H9 (cell line): Measurements from ENCODE around the gene NKG7. TPM values are rescaled to one million over a fixed set of nuclear protein-coding genes. Genes with fewer than 3 reads are reported as not detected.

ENCODE experiments used
- DNase-seq: peaks from one replicate; pipeline ENCODE4 v3.0.0-alpha.2; 2017
- H2AFZ ChIP-seq: one replicate; pipeline ENCODE4 v1.6.1; 2013; ENCODE audit warnings: mild to moderate bottlenecking, low read length, control low read depth, moderate library complexity
- H2AK5ac ChIP-seq: 2 replicates; pipeline ENCODE4 v1.6.1; 2013; ENCODE audit warnings: low read length, control low read depth, mixed read lengths; ENCODE audit not compliant: insufficient read length
- H2BK120ac ChIP-seq: one replicate; pipeline ENCODE4 v1.6.1; 2013; ENCODE audit warnings: low read depth, mild to moderate bottlenecking, low read length, control low read depth, inconsistent platforms; ENCODE audit not compliant: poor library complexity, severe bottlenecking
- H2BK12ac ChIP-seq: 2 replicates; pipeline ENCODE4 v1.6.1; 2013; ENCODE audit warnings: low read length, control low read depth, mixed read lengths, low read depth; ENCODE audit not compliant: insufficient read length
- H2BK15ac ChIP-seq: 2 replicates; pipeline ENCODE4 v1.6.1; 2013; ENCODE audit warnings: low read depth, low read length, control low read depth
- H2BK20ac ChIP-seq: one replicate; pipeline ENCODE4 v1.6.1; 2013; ENCODE audit warnings: low read depth, mild to moderate bottlenecking, low read length, control low read depth, inconsistent platforms; ENCODE audit not compliant: poor library complexity, severe bottlenecking
- H2BK5ac ChIP-seq: 2 replicates; pipeline ENCODE4 v1.6.1; 2013; ENCODE audit warnings: low read length, control low read depth, mixed read lengths; ENCODE audit not compliant: insufficient read length
- H3K14ac ChIP-seq: 2 replicates; pipeline ENCODE4 v1.6.1; 2013; ENCODE audit warnings: low read length, control low read depth; ENCODE audit not compliant: insufficient read depth
- H3K18ac ChIP-seq: 2 replicates; pipeline ENCODE4 v1.6.1; 2013; ENCODE audit warnings: low read depth, mild to moderate bottlenecking, mixed read lengths, low read length, control low read depth; ENCODE audit not compliant: insufficient read length
- H3K23ac ChIP-seq: 2 replicates; pipeline ENCODE4 v1.6.1; 2013; ENCODE audit warnings: low read length, control low read depth, mixed read lengths, low read depth; ENCODE audit not compliant: insufficient read length
- H3K23me2 ChIP-seq: 2 replicates; pipeline ENCODE4 v1.6.1; 2013; ENCODE audit warnings: low read depth, mild to moderate bottlenecking, mixed read lengths, low read length, control low read depth; ENCODE audit not compliant: insufficient read length, poor library complexity, severe bottlenecking
- H3K27ac ChIP-seq: 2 replicates; pipeline ENCODE4 v1.5.1; 2013; ENCODE audit warnings: low read length, control low read depth, mixed read lengths, low read depth; ENCODE audit not compliant: insufficient read length
- H3K27me3 ChIP-seq: 2 replicates; pipeline ENCODE4 v1.6.1; 2013; ENCODE audit warnings: low read length, control low read depth, inconsistent platforms; ENCODE audit not compliant: insufficient read depth
- H3K4ac ChIP-seq: 2 replicates; pipeline ENCODE4 v1.6.1; 2013; ENCODE audit warnings: low read depth, mild to moderate bottlenecking, control low read depth, inconsistent platforms, low read length, moderate library complexity
- H3K4me1 ChIP-seq: 2 replicates; pipeline ENCODE4 v1.6.1; 2013; ENCODE audit warnings: low read length, control low read depth, inconsistent platforms; ENCODE audit not compliant: insufficient read depth
- H3K4me2 ChIP-seq: 2 replicates; pipeline ENCODE4 v1.6.1; 2013; ENCODE audit warnings: low read length, control low read depth, mixed read lengths; ENCODE audit not compliant: insufficient read length, insufficient read depth
- H3K56ac ChIP-seq: 2 replicates; pipeline ENCODE4 v1.6.1; 2013; ENCODE audit warnings: low read depth, mild to moderate bottlenecking, mixed read lengths, low read length, control low read depth; ENCODE audit not compliant: insufficient read length
- H3K79me1 ChIP-seq: 2 replicates; pipeline ENCODE4 v1.6.1; 2013; ENCODE audit warnings: low read depth, mild to moderate bottlenecking, moderate library complexity, low read length, control low read depth, inconsistent platforms; ENCODE audit not compliant: insufficient read depth, poor library complexity, severe bottlenecking
- H3K79me2 ChIP-seq: 2 replicates; pipeline ENCODE4 v1.6.1; 2013; ENCODE audit warnings: low read length, control low read depth, inconsistent platforms; ENCODE audit not compliant: insufficient read depth
- H3K9ac ChIP-seq: 2 replicates; pipeline ENCODE4 v1.6.1; 2013; ENCODE audit warnings: low read length, control low read depth, mixed read lengths; ENCODE audit not compliant: insufficient read length; ENCODE audit errors: extremely low read depth
- H3K9me3 ChIP-seq: one replicate; pipeline ENCODE4 v1.6.1; 2013; ENCODE audit warnings: low read depth, low read length, inconsistent platforms; ENCODE audit not compliant: control insufficient read depth
- H3T11ph ChIP-seq: one replicate; pipeline ENCODE4 v1.6.1; 2013; ENCODE audit warnings: mild to moderate bottlenecking, low read length, control low read depth, inconsistent platforms
- H4K20me1 ChIP-seq: one replicate; pipeline ENCODE4 v1.6.1; 2013; ENCODE audit not compliant: control insufficient read depth, insufficient read length, insufficient read depth
- H4K5ac ChIP-seq: 2 replicates; pipeline ENCODE4 v1.6.1; 2013; ENCODE audit warnings: low read depth, mild to moderate bottlenecking, mixed read lengths, low read length, control low read depth; ENCODE audit not compliant: insufficient read length
- H4K8ac ChIP-seq: replicated peaks from 2 replicates; pipeline ENCODE4 v1.6.1; 2013; ENCODE audit warnings: low read length, control low read depth, mixed read lengths, low read depth; ENCODE audit not compliant: insufficient read length
- H4K91ac ChIP-seq: 2 replicates; pipeline ENCODE4 v1.6.1; 2013; ENCODE audit warnings: low read depth, mild to moderate bottlenecking, moderate library complexity, mixed read lengths, low read length, control low read depth; ENCODE audit not compliant: insufficient read length
- H3K27ac Mint-ChIP-seq, 3 experiments: 2 replicates in 2 of 3; 3 replicates in 1 of 3; pipeline ENCODE4 v1.8.0; 2020 to 2021; ENCODE audit warnings: mixed read lengths in 3 of 3, mild to moderate bottlenecking in 1 of 3, moderate library complexity in 1 of 3
- H3K27me3 Mint-ChIP-seq: 2 replicates; pipeline ENCODE4 v1.8.0; 2021; ENCODE audit warnings: low read depth, mild to moderate bottlenecking, moderate library complexity, mixed read lengths
- H3K36me3 Mint-ChIP-seq, 3 experiments: 2 replicates in 2 of 3; 3 replicates in 1 of 3; pipeline ENCODE4 v1.8.0; 2020 to 2021; ENCODE audit warnings: low read depth in 3 of 3, mixed read lengths in 3 of 3; ENCODE audit not compliant: insufficient read depth in 1 of 3
- H3K4me1 Mint-ChIP-seq, 2 experiments: 2 replicates each; pipeline ENCODE4 v1.8.0; 2020; ENCODE audit warnings: mixed read lengths in 2 of 2
- H3K4me3 Mint-ChIP-seq, 2 experiments: 2 replicates in 1 of 2; 3 replicates in 1 of 2; pipeline ENCODE4 v1.8.0; 2020 to 2021; ENCODE audit warnings: mild to moderate bottlenecking in 2 of 2, mixed read lengths in 2 of 2, moderate library complexity in 1 of 2
- H3K9me3 Mint-ChIP-seq, 2 experiments: 2 replicates in 1 of 2; 3 replicates in 1 of 2; pipeline ENCODE4 v1.8.0; 2020; ENCODE audit warnings: mild to moderate bottlenecking in 2 of 2, mixed read lengths in 2 of 2, moderate library complexity in 1 of 2
- CTCF ChIP-seq: fragments of 200-600 bp; sonication (generic); conservative IDR thresholded peaks from 3 replicates; pipeline ENCODE4 v1.8.0; 2021; ENCODE audit warnings: antibody characterized with exemption, mild to moderate bottlenecking
- WGBS: extraction: QIAGEN DNeasy Blood & Tissue Kit; methylation state at CpG from one replicate; pipeline ENCODE4 v1.1.7; 2013; ENCODE audit warnings: missing lambda C conversion rate, low lambda C conversion rate, mixed read lengths; ENCODE audit not compliant: insufficient read length; ENCODE audit errors: extremely low coverage; 5-methylcytosine and 5-hydroxymethylcytosine counted together
- total RNA-seq: library from RNA; stranded (reverse); gene quantifications from 2 replicates; pipeline ENCODE4 v1.2.1, GENCODE V29; 2021

The NKG7 gene
- total RNA-seq, 1 experiment from 2014 or later: not detected

GRCh38 chr19:51356159-51356801 is 16.2 kb downstream of the NKG7 start:
- no peak overlapping the region for H3K27ac Mint-ChIP-seq

More at GRCh38 chr19:51356159-51356801, 16.2 kb downstream of the NKG7 start:
- no peak overlapping the region for H3K18ac ChIP-seq
- no peaks in the 10 kb centered on the region for H3K23me2 ChIP-seq
- no peak overlapping the region for H2BK12ac ChIP-seq
- H4K20me1 ChIP-seq: no peaks in the 10 kb centered on the region
- H2BK120ac ChIP-seq: no peak overlapping the region
- no peak overlapping the region for H3K4ac ChIP-seq
- H3K79me1 ChIP-seq: no peaks in the 10 kb centered on the region
- Mint-ChIP-seq H3K9me3 (no peaks in the 10 kb centered on the region), H3K4me3 (peak overlapping the region in 1 of 2 experiments; percentile 48; a peak in 1 of 5 replicates), H3K4me1 (peaks cover 13 to 21% of the 10 kb centered on the region in 2 experiments), H3K27me3 (no peaks in the 10 kb centered on the region), H3K36me3 (peaks cover under 1 to 12% (median 4%) of the 10 kb centered on the region in 3 experiments; a peak in 5 of 7 replicates)
- no peak overlapping the region for H3K27ac ChIP-seq
- no peak overlapping the region for H4K5ac ChIP-seq
- no peaks in the 10 kb centered on the region for H3K79me2 ChIP-seq
- no peak overlapping the region for H3K9ac ChIP-seq
- no peak overlapping the region for H2AFZ ChIP-seq
- H3T11ph ChIP-seq: no peak overlapping the region
- no peak for DNase-seq
- no peaks in the 10 kb centered on the region for H3K9me3 ChIP-seq
- H3K4me1 ChIP-seq: no peaks in the 10 kb centered on the region
- H2AK5ac ChIP-seq: no peak overlapping the region
- no peak overlapping the region for H3K4me2 ChIP-seq
- H3K27me3 ChIP-seq: no peaks in the 10 kb centered on the region
- no peak overlapping the region for H2BK20ac ChIP-seq
- no peak overlapping the region for H2BK5ac ChIP-seq
- no peak overlapping the region for H4K8ac ChIP-seq
- WGBS: no CpG with 5 or more reads among the region's 10 CpGs
- H3K14ac ChIP-seq: no peak overlapping the region
- no peak overlapping the region for H4K91ac ChIP-seq
- TF ChIP-seq CTCF: no peak
- H2BK15ac ChIP-seq: no peak overlapping the region
- no peak overlapping the region for H3K56ac ChIP-seq
- no peak overlapping the region for H3K23ac ChIP-seq
